22Rv1 (cell line): Measurements from ENCODE around the gene ANXA2.

Experiments
- ZFX ChIP-seq: fragments of 450-650 bp; IDR thresholded peaks from 2 replicates; pipeline ENCODE4 v1.6.1; 2017; ENCODE audit warnings: antibody characterized with exemption, borderline replicate concordance
- TF ChIP-seq, protein P1 (sequence below): fragments of 450-650 bp; IDR thresholded peaks from 2 replicates; pipeline ENCODE4 v1.5.1; 2017; ENCODE audit warnings: mild to moderate bottlenecking

GRCh38 chr15:60421544-60421943 is 23.8 kb upstream of the ANXA2 start:
- TF ChIP-seq, protein P1, sequence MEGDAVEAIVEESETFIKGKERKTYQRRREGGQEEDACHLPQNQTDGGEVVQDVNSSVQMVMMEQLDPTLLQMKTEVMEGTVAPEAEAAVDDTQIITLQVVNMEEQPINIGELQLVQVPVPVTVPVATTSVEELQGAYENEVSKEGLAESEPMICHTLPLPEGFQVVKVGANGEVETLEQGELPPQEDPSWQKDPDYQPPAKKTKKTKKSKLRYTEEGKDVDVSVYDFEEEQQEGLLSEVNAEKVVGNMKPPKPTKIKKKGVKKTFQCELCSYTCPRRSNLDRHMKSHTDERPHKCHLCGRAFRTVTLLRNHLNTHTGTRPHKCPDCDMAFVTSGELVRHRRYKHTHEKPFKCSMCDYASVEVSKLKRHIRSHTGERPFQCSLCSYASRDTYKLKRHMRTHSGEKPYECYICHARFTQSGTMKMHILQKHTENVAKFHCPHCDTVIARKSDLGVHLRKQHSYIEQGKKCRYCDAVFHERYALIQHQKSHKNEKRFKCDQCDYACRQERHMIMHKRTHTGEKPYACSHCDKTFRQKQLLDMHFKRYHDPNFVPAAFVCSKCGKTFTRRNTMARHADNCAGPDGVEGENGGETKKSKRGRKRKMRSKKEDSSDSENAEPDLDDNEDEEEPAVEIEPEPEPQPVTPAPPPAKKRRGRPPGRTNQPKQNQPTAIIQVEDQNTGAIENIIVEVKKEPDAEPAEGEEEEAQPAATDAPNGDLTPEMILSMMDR: no peak
- TF ChIP-seq ZFX: no peak
